ENCODE data around the gene KANTR.

The KANTR gene

GRCh38 chrX:53056292-53056691, 37.6 kb upstream of the KANTR start:
- Histone ChIP-seq H3K36me3 (replicated peaks in 1 of 2; ENCODE audit: control insufficient read depth in 2 of 2, insufficient read depth in 2 of 2, low read length in 2 of 2) (no peaks in the 10 kb centered on the region), H3K79me1 (ENCODE audit: low read depth, low read length) (no peaks in the 10 kb centered on the region), H3K4me2 (ENCODE audit: insufficient read depth, low read length, poor library complexity, severe bottlenecking) (no peak overlapping the region), H2AFZ (ENCODE audit: low read length) (no peak overlapping the region), H3K4me3 (ENCODE audit: low read length in 2 of 2) (no peak overlapping the region), H3K14ac (ENCODE audit: low read length) (no peak overlapping the region), H3K27me3 (ENCODE audit: control insufficient read depth in 3 of 3, insufficient read depth in 3 of 3, low read depth in 1 of 3, low read length in 3 of 3) (no peaks in the 10 kb centered on the region), H4K8ac (ENCODE audit: low read depth, low read length) (no peak overlapping the region), H2BK5ac (ENCODE audit: low read length) (no peak overlapping the region), H2BK120ac (ENCODE audit: low read depth, low read length) (no peak overlapping the region), H2AK5ac (ENCODE audit: low read depth, low read length) (no peak overlapping the region), H3K27ac (replicated peaks; ENCODE audit: low read length) (no peak overlapping the region), H3K18ac (ENCODE audit: low read length) (no peak overlapping the region), H3K4me1 (ENCODE audit: control insufficient read depth in 2 of 2, insufficient read depth in 1 of 2, low read depth in 1 of 2, low read length in 2 of 2) (peaks cover 0 to 4% of the 10 kb centered on the region in 2 donors), H3K4ac (ENCODE audit: low read length) (no peak overlapping the region), H2BK12ac (ENCODE audit: low read length) (no peak overlapping the region), H3K23ac (ENCODE audit: low read depth, low read length, poor library complexity) (no peak overlapping the region), H2BK15ac (ENCODE audit: low read length) (no peak overlapping the region), H4K91ac (ENCODE audit: low read depth, low read length, poor library complexity) (no peak overlapping the region), H3K9me3 (replicated peaks in 1 of 2; ENCODE audit: control insufficient read depth in 2 of 2, insufficient read depth in 1 of 2, low read depth in 1 of 2, low read length in 2 of 2) (no peaks in the 10 kb centered on the region), H3K9ac (ENCODE audit: low read depth, low read length, poor library complexity) (no peak overlapping the region)
- no CpG with 5 or more reads among the region's 5 CpGs for WGBS, 2 donors (ENCODE audit: extremely low coverage in 2 of 2, insufficient read length in 2 of 2, insufficient replicate concordance in 1 of 2)
- no peak for DNase-seq (ENCODE audit: low spot score)

GRCh38 chrX:53065104-53065503, 28.8 kb upstream of the KANTR start:
- Histone ChIP-seq H4K91ac (ENCODE audit: low read depth, low read length, poor library complexity) (no peak overlapping the region), H3K9me3 (replicated peaks in 1 of 2; ENCODE audit: control insufficient read depth in 2 of 2, insufficient read depth in 1 of 2, low read depth in 1 of 2, low read length in 2 of 2) (no peaks in the 10 kb centered on the region), H3K4ac (ENCODE audit: low read length) (no peak overlapping the region), H3K36me3 (replicated peaks in 1 of 2; ENCODE audit: control insufficient read depth in 2 of 2, insufficient read depth in 2 of 2, low read length in 2 of 2) (no peaks in the 10 kb centered on the region), H3K4me3 (ENCODE audit: low read length in 2 of 2) (no peak overlapping the region), H3K79me1 (ENCODE audit: low read depth, low read length) (no peaks in the 10 kb centered on the region), H2BK15ac (ENCODE audit: low read length) (no peak overlapping the region), H3K18ac (ENCODE audit: low read length) (no peak overlapping the region), H3K27me3 (ENCODE audit: control insufficient read depth in 3 of 3, insufficient read depth in 3 of 3, low read depth in 1 of 3, low read length in 3 of 3) (no peaks in the 10 kb centered on the region), H4K8ac (ENCODE audit: low read depth, low read length) (no peak overlapping the region), H3K4me1 (ENCODE audit: control insufficient read depth in 2 of 2, insufficient read depth in 1 of 2, low read depth in 1 of 2, low read length in 2 of 2) (no peaks in the 10 kb centered on the region), H3K27ac (replicated peaks; ENCODE audit: low read length) (no peak overlapping the region), H2BK5ac (ENCODE audit: low read length) (no peak overlapping the region), H2AFZ (ENCODE audit: low read length) (no peak overlapping the region), H3K9ac (ENCODE audit: low read depth, low read length, poor library complexity) (no peak overlapping the region), H2BK120ac (ENCODE audit: low read depth, low read length) (no peak overlapping the region), H2BK12ac (ENCODE audit: low read length) (no peak overlapping the region), H2AK5ac (ENCODE audit: low read depth, low read length) (no peak overlapping the region), H3K14ac (ENCODE audit: low read length) (no peak overlapping the region), H3K23ac (ENCODE audit: low read depth, low read length, poor library complexity) (no peak overlapping the region), H3K4me2 (ENCODE audit: insufficient read depth, low read length, poor library complexity, severe bottlenecking) (no peak overlapping the region)
- DNase-seq (ENCODE audit: low spot score), result no peak
- WGBS, 2 donors (ENCODE audit: extremely low coverage in 2 of 2, insufficient read length in 2 of 2, insufficient replicate concordance in 1 of 2), result no CpG with 5 or more reads among the region's 1 CpG

GRCh38 chrX:53071064-53071463, 22.9 kb upstream of the KANTR start:
- Histone ChIP-seq H3K4me1 (ENCODE audit: control insufficient read depth in 2 of 2, insufficient read depth in 1 of 2, low read depth in 1 of 2, low read length in 2 of 2) (peaks cover 0 to 6% of the 10 kb centered on the region in 2 donors), H3K27me3 (ENCODE audit: control insufficient read depth in 3 of 3, insufficient read depth in 3 of 3, low read depth in 1 of 3, low read length in 3 of 3) (no peaks in the 10 kb centered on the region), H2AFZ (ENCODE audit: low read length) (no peak overlapping the region), H4K91ac (ENCODE audit: low read depth, low read length, poor library complexity) (no peak overlapping the region), H3K36me3 (replicated peaks in 1 of 2; ENCODE audit: control insufficient read depth in 2 of 2, insufficient read depth in 2 of 2, low read length in 2 of 2) (no peaks in the 10 kb centered on the region), H3K14ac (ENCODE audit: low read length) (no peak overlapping the region), H3K27ac (replicated peaks; ENCODE audit: low read length) (no peak overlapping the region), H2AK5ac (ENCODE audit: low read depth, low read length) (no peak overlapping the region), H3K79me1 (ENCODE audit: low read depth, low read length) (peaks cover 2% of the 10 kb centered on the region), H3K23ac (ENCODE audit: low read depth, low read length, poor library complexity) (no peak overlapping the region), H3K9me3 (replicated peaks in 1 of 2; ENCODE audit: control insufficient read depth in 2 of 2, insufficient read depth in 1 of 2, low read depth in 1 of 2, low read length in 2 of 2) (no peaks in the 10 kb centered on the region), H2BK120ac (ENCODE audit: low read depth, low read length) (no peak overlapping the region), H4K8ac (ENCODE audit: low read depth, low read length) (no peak overlapping the region), H3K9ac (ENCODE audit: low read depth, low read length, poor library complexity) (no peak overlapping the region), H3K4ac (ENCODE audit: low read length) (no peak overlapping the region), H3K18ac (ENCODE audit: low read length) (no peak overlapping the region), H2BK5ac (ENCODE audit: low read length) (no peak overlapping the region), H3K4me2 (ENCODE audit: insufficient read depth, low read length, poor library complexity, severe bottlenecking) (no peak overlapping the region), H3K4me3 (ENCODE audit: low read length in 2 of 2) (no peak overlapping the region), H2BK12ac (ENCODE audit: low read length) (no peak overlapping the region), H2BK15ac (ENCODE audit: low read length) (no peak overlapping the region)
- WGBS, 2 donors (ENCODE audit: extremely low coverage in 2 of 2, insufficient read length in 2 of 2, insufficient replicate concordance in 1 of 2), result no CpG with 5 or more reads among the region's 10 CpGs
- no peak for DNase-seq (ENCODE audit: low spot score)

GRCh38 chrX:53071604-53072417, 22.1 kb upstream of the KANTR start:
- no peak overlapping the region for H2BK12ac ChIP-seq (ENCODE audit: low read length)
- no peak overlapping the region for H3K27ac ChIP-seq (replicated peaks; ENCODE audit: low read length)
- H2AFZ ChIP-seq (ENCODE audit: low read length), result no peak overlapping the region
- DNase-seq (ENCODE audit: low spot score), result no peak
- WGBS, 2 donors (ENCODE audit: extremely low coverage in 2 of 2, insufficient read length in 2 of 2, insufficient replicate concordance in 1 of 2), result no CpG with 5 or more reads among the region's 31 CpGs
- no peak overlapping the region for H2BK15ac ChIP-seq (ENCODE audit: low read length)
- H3K4me3 ChIP-seq (ENCODE audit: low read length in 2 of 2), result peak overlapping the region in 1 of 2 donors; percentile 78
- no peak overlapping the region for H3K18ac ChIP-seq (ENCODE audit: low read length)
- H3K4ac ChIP-seq (ENCODE audit: low read length), result no peak overlapping the region
- H3K9me3 ChIP-seq (replicated peaks in 1 of 2; ENCODE audit: control insufficient read depth in 2 of 2, insufficient read depth in 1 of 2, low read depth in 1 of 2, low read length in 2 of 2), result no peaks in the 10 kb centered on the region
- peaks cover 0 to 6% of the 10 kb centered on the region in 2 donors for H3K4me1 ChIP-seq (ENCODE audit: control insufficient read depth in 2 of 2, insufficient read depth in 1 of 2, low read depth in 1 of 2, low read length in 2 of 2)
- no peak overlapping the region for H2BK120ac ChIP-seq (ENCODE audit: low read depth, low read length)
- H4K91ac ChIP-seq (ENCODE audit: low read depth, low read length, poor library complexity), result no peak overlapping the region
- no peak overlapping the region for H4K8ac ChIP-seq (ENCODE audit: low read depth, low read length)
- H3K36me3 ChIP-seq (replicated peaks in 1 of 2; ENCODE audit: control insufficient read depth in 2 of 2, insufficient read depth in 2 of 2, low read length in 2 of 2), result peaks cover 0 to 4% of the 10 kb centered on the region in 2 donors
- H3K14ac ChIP-seq (ENCODE audit: low read length), result peak overlapping the region; percentile 38
- H2AK5ac ChIP-seq (ENCODE audit: low read depth, low read length), result no peak overlapping the region
- no peaks in the 10 kb centered on the region for H3K27me3 ChIP-seq (ENCODE audit: control insufficient read depth in 3 of 3, insufficient read depth in 3 of 3, low read depth in 1 of 3, low read length in 3 of 3)
- H3K79me1 ChIP-seq (ENCODE audit: low read depth, low read length), result peaks cover 2% of the 10 kb centered on the region
- peak overlapping the region; percentile 49 for H3K4me2 ChIP-seq (ENCODE audit: insufficient read depth, low read length, poor library complexity, severe bottlenecking)
- H3K23ac ChIP-seq (ENCODE audit: low read depth, low read length, poor library complexity), result no peak overlapping the region
- H2BK5ac ChIP-seq (ENCODE audit: low read length), result no peak overlapping the region
- peak overlapping the region; percentile 84 for H3K9ac ChIP-seq (ENCODE audit: low read depth, low read length, poor library complexity)
